Measurements from ENCODE around the gene ACOD1.

- TF ChIP-seq CTCF (conservative IDR thresholded peaks at IDR 0.05) (no peak), EZH2 (IDR thresholded peaks at IDR 0.05; ENCODE audit: low read depth) (no peak)
Observed at GRCh38 chr13:76934671-76935070, 13.6 kb upstream of the ACOD1 start.

Measured in PC-9 (cell line).